Chondrocyte (in vitro differentiated cells): ENCODE results near the gene CORO1C. TPM values are rescaled to one million over a fixed set of nuclear protein-coding genes. Genes with fewer than 3 reads are reported as not detected.

Source experiments
- DNase-seq: peaks from one replicate; pipeline ENCODE4 v3.0.0; 2021; ENCODE audit warnings: mixed read lengths, low spot score
- H3K27ac Mint-ChIP-seq: one replicate; pipeline ENCODE4 v1.8.0; 2021; ENCODE audit warnings: mild to moderate bottlenecking, moderate library complexity, mixed read lengths; ENCODE audit not compliant: unreplicated experiment
- H3K27me3 Mint-ChIP-seq: 2 replicates; pipeline ENCODE4 v1.8.0; 2021; ENCODE audit warnings: low read depth, mixed read lengths
- H3K36me3 Mint-ChIP-seq: 2 replicates; pipeline ENCODE4 v1.8.0; 2021; ENCODE audit warnings: low read depth, mixed read lengths
- H3K4me1 Mint-ChIP-seq: 2 replicates; pipeline ENCODE4 v1.8.0; 2021; ENCODE audit warnings: low read depth, mild to moderate bottlenecking, mixed read lengths
- H3K4me3 Mint-ChIP-seq: one replicate; pipeline ENCODE4 v1.8.0; 2021; ENCODE audit warnings: mild to moderate bottlenecking, moderate library complexity, mixed read lengths; ENCODE audit not compliant: unreplicated experiment
- H3K9me3 Mint-ChIP-seq: 2 replicates; pipeline ENCODE4 v1.8.0; 2021; ENCODE audit warnings: low read depth, mixed read lengths
- total RNA-seq: library from RNA; stranded (reverse); gene quantifications from 3 replicates; pipeline ENCODE4 v1.2.1, GENCODE V29; 2021
- TF ChIP-seq, protein P1 (sequence below): fragments of 200-600 bp; sonication (generic); IDR thresholded peaks from 2 replicates; pipeline ENCODE4 v1.5.0; 2021; ENCODE audit warnings: antibody characterized with exemption, mild to moderate bottlenecking, moderate library complexity

Gene CORO1C
- total RNA-seq, 1 donor from 2014 or later: 336 TPM

DNA sequence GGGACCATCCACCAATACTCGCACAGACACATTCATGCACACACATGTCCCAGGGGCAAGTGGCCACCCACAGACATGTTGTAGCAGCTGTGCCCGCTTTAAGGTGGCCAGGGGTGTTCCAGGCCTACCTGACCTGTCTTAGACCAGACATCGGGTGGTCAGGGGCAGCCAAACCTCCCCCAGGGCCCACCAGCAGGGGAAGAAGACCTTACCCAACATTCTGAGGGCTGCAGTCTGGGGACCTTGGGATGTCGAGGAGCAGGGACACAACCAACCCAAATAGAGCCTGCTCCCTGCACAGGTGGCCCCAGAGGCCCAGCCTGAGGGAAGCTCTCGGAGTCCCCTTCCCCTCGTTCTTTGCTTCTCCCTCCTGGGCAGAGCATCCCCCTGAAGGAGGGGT, 131.8 kb downstream of the CORO1C start:
- Mint-ChIP-seq H3K4me3 (no peak overlapping the region), H3K27me3 (no peaks in the 10 kb centered on the region), H3K4me1 (peaks cover 20% of the 10 kb centered on the region), H3K36me3 (no peaks in the 10 kb centered on the region), H3K9me3 (no peaks in the 10 kb centered on the region), H3K27ac (no peak overlapping the region)
- TF ChIP-seq, protein P1, sequence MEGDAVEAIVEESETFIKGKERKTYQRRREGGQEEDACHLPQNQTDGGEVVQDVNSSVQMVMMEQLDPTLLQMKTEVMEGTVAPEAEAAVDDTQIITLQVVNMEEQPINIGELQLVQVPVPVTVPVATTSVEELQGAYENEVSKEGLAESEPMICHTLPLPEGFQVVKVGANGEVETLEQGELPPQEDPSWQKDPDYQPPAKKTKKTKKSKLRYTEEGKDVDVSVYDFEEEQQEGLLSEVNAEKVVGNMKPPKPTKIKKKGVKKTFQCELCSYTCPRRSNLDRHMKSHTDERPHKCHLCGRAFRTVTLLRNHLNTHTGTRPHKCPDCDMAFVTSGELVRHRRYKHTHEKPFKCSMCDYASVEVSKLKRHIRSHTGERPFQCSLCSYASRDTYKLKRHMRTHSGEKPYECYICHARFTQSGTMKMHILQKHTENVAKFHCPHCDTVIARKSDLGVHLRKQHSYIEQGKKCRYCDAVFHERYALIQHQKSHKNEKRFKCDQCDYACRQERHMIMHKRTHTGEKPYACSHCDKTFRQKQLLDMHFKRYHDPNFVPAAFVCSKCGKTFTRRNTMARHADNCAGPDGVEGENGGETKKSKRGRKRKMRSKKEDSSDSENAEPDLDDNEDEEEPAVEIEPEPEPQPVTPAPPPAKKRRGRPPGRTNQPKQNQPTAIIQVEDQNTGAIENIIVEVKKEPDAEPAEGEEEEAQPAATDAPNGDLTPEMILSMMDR: no peak
- DNase-seq: no peak

DNA sequence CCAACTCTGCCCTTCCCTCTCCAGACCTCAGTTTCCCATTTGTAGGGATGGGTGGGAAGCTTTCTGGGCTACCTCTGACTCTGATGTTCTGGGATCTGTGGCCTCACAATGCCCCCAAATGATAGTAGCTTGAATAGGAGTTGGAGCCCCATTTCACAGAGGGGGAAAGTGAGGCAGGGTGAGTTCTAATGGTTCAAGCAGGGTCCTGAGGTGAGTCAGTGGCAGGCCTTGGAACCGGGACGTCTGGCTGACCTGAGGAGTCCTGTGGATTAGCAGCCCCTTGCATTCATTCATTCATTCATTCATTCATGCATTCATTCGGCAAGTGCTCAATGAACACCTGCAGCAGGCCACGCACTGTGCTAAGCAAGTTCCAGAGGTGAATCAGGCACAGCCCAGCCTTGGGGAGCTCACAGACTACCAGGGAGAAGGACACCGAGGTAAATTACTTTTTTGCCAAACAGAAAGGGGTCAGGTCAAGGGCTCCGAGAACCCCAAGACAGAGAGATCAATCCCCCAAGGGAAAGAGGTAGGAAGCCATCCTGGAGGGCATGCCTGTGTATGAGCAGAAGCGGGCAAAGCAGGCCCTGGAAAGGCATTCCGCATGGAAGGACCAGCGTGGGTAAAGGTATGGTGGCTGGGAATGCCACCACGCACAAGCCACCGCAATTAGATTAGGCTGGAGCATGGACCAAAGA, 132.6 kb downstream of the CORO1C start:
- Mint-ChIP-seq H3K4me1 (peaks cover 16% of the 10 kb centered on the region), H3K36me3 (no peaks in the 10 kb centered on the region), H3K9me3 (no peaks in the 10 kb centered on the region), H3K27me3 (no peaks in the 10 kb centered on the region), H3K4me3 (no peak overlapping the region), H3K27ac (no peak overlapping the region)
- TF ChIP-seq, protein P1: no peak
- no peak for DNase-seq

DNA sequence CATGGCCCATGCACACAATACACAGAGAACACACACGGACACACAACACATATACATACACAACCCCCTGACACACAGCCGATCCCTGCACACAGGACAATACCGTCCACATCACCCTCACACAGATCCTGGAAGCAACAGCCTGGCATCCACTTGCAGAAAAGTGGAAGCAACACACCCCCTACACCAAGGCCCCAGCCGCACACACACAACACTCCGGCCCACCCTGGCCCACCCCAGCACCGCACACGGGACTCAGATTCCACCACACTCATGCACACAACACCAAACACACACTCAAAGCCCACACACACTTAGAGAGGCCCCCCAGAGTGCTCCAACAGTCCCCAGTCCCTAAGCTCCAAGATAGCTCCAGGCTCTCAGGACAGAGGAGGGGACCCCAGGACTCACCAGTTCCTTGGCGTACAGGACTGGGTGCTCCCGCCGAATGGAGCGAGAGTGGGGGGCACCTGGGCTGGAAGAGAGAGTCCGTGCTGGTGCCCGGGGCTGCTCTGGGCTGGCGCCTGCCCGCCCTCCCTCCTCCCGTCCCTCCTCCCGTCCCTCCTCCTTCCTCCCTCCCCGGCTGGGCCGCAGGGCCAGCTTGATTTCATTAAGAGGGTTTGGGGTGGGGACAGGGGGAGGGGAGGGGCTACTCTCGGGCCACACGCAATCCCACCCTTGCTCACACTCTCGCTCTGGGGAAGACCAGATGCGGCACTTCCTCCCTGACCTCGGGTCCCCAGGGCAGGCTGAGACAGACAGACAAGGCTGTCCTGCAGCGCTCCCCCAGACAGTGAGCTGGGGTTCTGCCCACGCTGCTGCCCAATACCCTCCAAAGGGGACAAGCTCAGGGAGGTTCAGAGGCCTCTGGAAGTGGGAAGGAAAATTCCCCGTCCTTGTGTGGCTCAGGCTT, 133.5 kb downstream of the CORO1C start, which contains the start of gene TMEM119:
Gene TMEM119, minus strand, starts transcription at position 526 of the 913 bp plus-strand sequence. CDS start 5,701 bp downstream, outside the sequence.
- Mint-ChIP-seq H3K4me3 (no peak within 1 kb of the TSS), H3K4me1 (peaks cover 16% of the 10 kb centered on the region), H3K36me3 (no peaks in the 10 kb centered on the region), H3K27ac (peak within 1 kb of the TSS; percentile 29), H3K9me3 (no peaks in the 10 kb centered on the region), H3K27me3 (no peaks in the 10 kb centered on the region)
- TF ChIP-seq, protein P1: no peak
- no peak for DNase-seq

DNA sequence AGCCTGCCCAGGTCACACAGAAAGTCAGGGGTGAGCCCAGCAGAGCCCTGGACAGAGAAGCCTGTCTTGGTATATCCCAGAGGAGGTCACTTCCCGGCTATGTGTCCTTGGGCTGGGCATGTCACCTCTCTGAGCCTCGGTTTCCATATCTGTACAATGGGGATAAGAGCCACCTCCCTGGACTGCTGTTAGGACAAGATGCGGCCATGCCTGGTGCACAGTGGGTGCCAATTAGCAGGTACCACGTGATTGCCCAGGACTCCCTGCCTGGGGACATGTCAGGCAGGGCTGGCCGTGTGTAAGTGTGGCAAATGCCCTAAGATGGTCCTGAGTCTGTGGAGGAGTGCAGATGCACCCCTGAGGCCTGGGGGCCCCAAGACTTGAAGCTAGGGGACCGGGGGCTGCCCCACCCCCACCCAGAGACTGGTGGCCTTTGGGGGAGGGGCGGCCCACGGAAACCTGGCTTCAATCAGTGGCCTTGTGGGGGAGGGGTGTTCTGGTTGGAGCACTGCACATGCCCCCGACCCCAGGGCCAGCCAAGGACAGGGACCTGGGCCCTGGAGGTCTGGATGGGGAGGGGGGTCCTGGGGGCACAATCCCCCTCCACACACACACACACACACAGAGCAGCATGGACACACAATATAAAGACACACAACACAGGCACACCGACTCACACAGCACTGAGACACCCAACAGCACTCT, 134.3 kb downstream of the CORO1C start:
- no peak for DNase-seq
- no peaks in the 10 kb centered on the region for H3K36me3 Mint-ChIP-seq
- H3K4me1 Mint-ChIP-seq: peaks cover 16% of the 10 kb centered on the region

More for the DNA sequence above, 134.3 kb downstream of the CORO1C start:
- H3K27me3 Mint-ChIP-seq: no peaks in the 10 kb centered on the region
- no peak overlapping the region for H3K4me3 Mint-ChIP-seq
- H3K9me3 Mint-ChIP-seq: no peaks in the 10 kb centered on the region
- TF ChIP-seq, protein P1: no peak
- no peak overlapping the region for H3K27ac Mint-ChIP-seq
